Breast epithelium (tissue), 4 donors: ENCODE data around the gene KLF7. TPM values are rescaled to one million over a fixed set of nuclear protein-coding genes. Genes with fewer than 3 reads are reported as not detected.

Experiments
- DNase-seq, 2 donors: peaks; one replicate each; pipeline ENCODE4 v3.0.0-alpha.2; 2019; ENCODE audit warnings: low spot score in 2 of 2
- H3K27ac ChIP-seq, 2 donors: fragments of 200-600 bp; sonication (generic) in 1 of 2; one replicate each; pipeline ENCODE4 v1.5.1; 2016 to 2019; ENCODE audit warnings: mild to moderate bottlenecking in 1 of 2
- H3K27me3 ChIP-seq, 2 donors: fragments of 200-600 bp; sonication (generic) in 1 of 2; one replicate each; pipeline versions ENCODE4 v1.5.1 to v1.6.0; 2017 to 2019; ENCODE audit warnings: control low read depth in 1 of 2, mild to moderate bottlenecking in 1 of 2
- H3K36me3 ChIP-seq: fragments of 200-600 bp; one replicate; pipeline ENCODE4 v1.5.1; 2019
- H3K4me1 ChIP-seq, 2 donors: fragments of 200-600 bp; sonication (generic); one replicate each; pipeline ENCODE4 v1.5.1; 2016 to 2019; ENCODE audit warnings: control low read depth in 1 of 2
- H3K4me3 ChIP-seq, 3 donors: fragments of 200-600 bp; sonication (generic); 1 replicate in 2 of 3; 2 replicates in 1 of 3; pipeline ENCODE4 v1.5.1; 2016 to 2019; ENCODE audit warnings: mild to moderate bottlenecking in 3 of 3, moderate library complexity in 2 of 3
- H3K9me3 ChIP-seq, 2 donors: fragments of 200-600 bp; sonication (generic) in 1 of 2; one replicate each; pipeline ENCODE4 v1.5.1; 2016 to 2019; ENCODE audit warnings: control low read depth in 1 of 2
- POLR2A ChIP-seq: fragments of 450-650 bp; IDR thresholded peaks from one replicate; pipeline ENCODE4 v1.6.1; 2016; ENCODE audit warnings: antibody characterized with exemption, mild to moderate bottlenecking, moderate library complexity
- POLR2AphosphoS5 ChIP-seq, 3 donors: sonication (generic); formaldehyde crosslinking; IDR thresholded peaks; one replicate each; pipeline ENCODE4 v1.6.1; 2017; ENCODE audit warnings: antibody characterized with exemption in 3 of 3
- intact Hi-C: fragments of 100-400 bp; cut with DNase I; formaldehyde crosslinking; loops from one replicate; pipeline ENCODE4 v1.15.1; 2023; ENCODE audit warnings: low total_unique reads
- total RNA-seq, 3 donors: library from RNA; depleted of rRNA; stranded (reverse); fragments of >200 nt; gene quantifications; one replicate each; pipeline ENCODE4 v1.1.0, GENCODE V29; 2016
- TF ChIP-seq, protein P1 (sequence below), 3 donors: fragments of 450-650 bp; IDR thresholded peaks; one replicate each; pipeline ENCODE4 v1.5.1; 2016 to 2017; ENCODE audit warnings: antibody characterized with exemption in 3 of 3, mild to moderate bottlenecking in 3 of 3, moderate library complexity in 3 of 3

The KLF7 gene
- total RNA-seq, 3 donors from 2014 or later = 21.0 to 40.7 (median 37.3) TPM

DNA sequence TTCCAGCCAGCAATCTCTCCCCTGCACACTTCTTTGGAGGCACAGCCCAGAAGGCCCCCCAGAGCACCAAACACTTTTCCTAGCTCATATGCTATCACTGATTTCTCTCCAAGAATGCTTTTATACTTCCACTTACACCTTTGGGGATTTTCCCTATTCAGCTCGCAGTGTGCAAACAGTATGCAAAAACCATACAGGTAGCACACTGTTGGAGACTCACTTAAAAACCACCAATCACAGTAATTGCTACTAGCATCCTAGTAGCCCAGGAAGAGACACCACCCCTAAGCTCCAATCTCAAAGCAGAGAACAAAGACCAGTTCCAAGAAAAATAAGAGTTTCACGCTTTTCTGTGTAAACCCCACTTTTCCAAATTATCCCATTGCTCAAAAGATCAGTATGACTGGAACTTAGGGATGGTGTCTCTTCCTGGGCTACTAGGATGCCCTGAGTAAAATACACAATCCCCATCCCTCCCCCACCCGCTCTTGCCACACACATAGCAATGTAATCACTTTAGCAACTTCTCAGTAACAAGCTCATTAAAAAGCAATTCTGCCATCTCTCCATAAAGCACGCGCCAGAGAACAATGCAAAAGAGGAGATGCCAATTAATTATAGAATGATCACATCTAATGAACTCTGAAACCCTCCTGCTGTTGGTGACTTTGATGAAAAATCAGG, 43.0 kb downstream of the KLF7 start:
- H3K36me3 ChIP-seq = no peaks in the 10 kb centered on the region
- no peak overlapping the region for H3K4me3 ChIP-seq
- intact Hi-C loops = no loop called here
- H3K4me1 ChIP-seq = peaks cover 0 to 7% of the 10 kb centered on the region in 2 donors
- no peak for DNase-seq
- H3K27me3 ChIP-seq = no peaks in the 10 kb centered on the region
- no peak overlapping the region for H3K27ac ChIP-seq
- no peaks in the 10 kb centered on the region for H3K9me3 ChIP-seq
- TF ChIP-seq, protein P1, sequence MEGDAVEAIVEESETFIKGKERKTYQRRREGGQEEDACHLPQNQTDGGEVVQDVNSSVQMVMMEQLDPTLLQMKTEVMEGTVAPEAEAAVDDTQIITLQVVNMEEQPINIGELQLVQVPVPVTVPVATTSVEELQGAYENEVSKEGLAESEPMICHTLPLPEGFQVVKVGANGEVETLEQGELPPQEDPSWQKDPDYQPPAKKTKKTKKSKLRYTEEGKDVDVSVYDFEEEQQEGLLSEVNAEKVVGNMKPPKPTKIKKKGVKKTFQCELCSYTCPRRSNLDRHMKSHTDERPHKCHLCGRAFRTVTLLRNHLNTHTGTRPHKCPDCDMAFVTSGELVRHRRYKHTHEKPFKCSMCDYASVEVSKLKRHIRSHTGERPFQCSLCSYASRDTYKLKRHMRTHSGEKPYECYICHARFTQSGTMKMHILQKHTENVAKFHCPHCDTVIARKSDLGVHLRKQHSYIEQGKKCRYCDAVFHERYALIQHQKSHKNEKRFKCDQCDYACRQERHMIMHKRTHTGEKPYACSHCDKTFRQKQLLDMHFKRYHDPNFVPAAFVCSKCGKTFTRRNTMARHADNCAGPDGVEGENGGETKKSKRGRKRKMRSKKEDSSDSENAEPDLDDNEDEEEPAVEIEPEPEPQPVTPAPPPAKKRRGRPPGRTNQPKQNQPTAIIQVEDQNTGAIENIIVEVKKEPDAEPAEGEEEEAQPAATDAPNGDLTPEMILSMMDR (IDR thresholded peaks at IDR 0.05) = no peak
- TF ChIP-seq POLR2A = no peak
- no peak for TF ChIP-seq POLR2AphosphoS5 (IDR thresholded peaks at IDR 0.05)

DNA sequence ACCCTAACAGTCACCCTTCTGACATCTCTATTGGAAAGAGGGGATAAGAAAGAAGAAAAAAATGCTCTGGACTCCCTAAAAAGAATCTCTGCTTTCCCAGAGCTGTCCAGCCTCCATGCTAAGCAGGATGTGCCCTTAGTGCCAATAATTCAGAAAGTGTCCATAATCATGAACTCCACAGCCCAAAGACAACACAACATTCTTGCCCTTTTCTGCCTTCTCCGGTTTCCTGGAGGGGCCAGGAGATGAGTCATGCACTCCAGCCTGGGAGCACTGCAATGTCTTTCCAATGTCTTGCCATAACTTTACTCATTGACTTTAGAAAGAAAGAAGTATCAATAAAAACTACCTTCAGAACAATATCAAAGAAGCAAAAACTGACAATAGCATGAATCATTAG, 44.0 kb downstream of the KLF7 start:
- peaks cover 0 to 7% of the 10 kb centered on the region in 2 donors for H3K4me1 ChIP-seq
- intact Hi-C loops = no loop called here
- DNase-seq = no peak
- H3K9me3 ChIP-seq = no peaks in the 10 kb centered on the region
- no peaks in the 10 kb centered on the region for H3K27me3 ChIP-seq
- H3K4me3 ChIP-seq = no peak overlapping the region
- H3K36me3 ChIP-seq = no peaks in the 10 kb centered on the region
- H3K27ac ChIP-seq = no peak overlapping the region
- TF ChIP-seq POLR2AphosphoS5 (IDR thresholded peaks at IDR 0.05) (no peak), POLR2A (no peak)
- TF ChIP-seq, protein P1 (IDR thresholded peaks at IDR 0.05) = no peak

DNA sequence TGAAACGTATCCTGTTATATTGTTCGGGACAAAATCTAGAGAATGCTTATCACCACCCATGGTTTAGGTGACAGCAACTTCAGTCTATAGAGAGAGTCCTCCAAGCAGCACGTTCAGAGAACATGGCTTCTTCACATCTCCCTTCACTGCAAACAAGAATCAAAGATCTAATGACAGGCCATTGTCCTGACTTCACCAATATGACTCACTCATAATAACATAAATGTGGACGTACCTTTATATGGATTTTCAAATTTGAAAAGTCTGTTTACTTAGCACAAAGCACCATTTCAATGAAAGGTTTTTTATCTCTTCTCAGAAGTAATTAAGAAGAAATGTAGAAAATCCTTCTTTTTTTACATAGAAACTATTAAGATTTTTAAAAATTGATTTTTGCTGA, 46.7 kb downstream of the KLF7 start:
- Histone ChIP-seq H3K4me3 (no peak overlapping the region), H3K27ac (no peak overlapping the region), H3K9me3 (no peaks in the 10 kb centered on the region), H3K36me3 (no peaks in the 10 kb centered on the region), H3K4me1 (peaks cover 0 to 7% of the 10 kb centered on the region in 2 donors), H3K27me3 (no peaks in the 10 kb centered on the region)
- DNase-seq = no peak
- TF ChIP-seq, protein P1 (IDR thresholded peaks at IDR 0.05) = no peak
- TF ChIP-seq POLR2A = no peak
- no peak for TF ChIP-seq POLR2AphosphoS5 (IDR thresholded peaks at IDR 0.05)
- intact Hi-C loops = no loop called here

DNA sequence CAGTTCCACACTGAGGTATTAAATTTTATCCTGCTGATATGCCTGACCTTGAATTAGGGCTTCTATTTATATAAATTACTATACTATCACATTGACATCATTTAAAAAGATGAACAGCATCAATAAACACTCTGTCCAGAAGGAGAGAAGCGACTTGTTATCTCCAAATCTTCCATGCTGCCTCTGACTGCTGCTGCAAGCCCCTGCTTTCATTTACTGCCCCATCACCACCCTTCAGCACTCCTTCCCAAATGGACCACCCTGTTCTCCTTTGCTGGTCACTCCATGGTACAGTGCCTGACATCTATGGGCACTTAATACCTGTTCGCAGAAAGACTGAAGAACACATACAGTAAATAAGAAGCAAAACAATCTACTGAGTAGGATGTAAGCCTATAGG, 48.1 kb downstream of the KLF7 start:
- Histone ChIP-seq H3K4me1 (peaks cover 0 to 7% of the 10 kb centered on the region in 2 donors), H3K27me3 (no peaks in the 10 kb centered on the region), H3K4me3 (no peak overlapping the region), H3K9me3 (no peaks in the 10 kb centered on the region), H3K27ac (no peak overlapping the region), H3K36me3 (no peaks in the 10 kb centered on the region)
- intact Hi-C loops = no loop called here
- no peak for DNase-seq
- TF ChIP-seq, protein P1 (IDR thresholded peaks at IDR 0.05) = no peak
- no peak for TF ChIP-seq POLR2AphosphoS5 (IDR thresholded peaks at IDR 0.05)
- no peak for TF ChIP-seq POLR2A

DNA sequence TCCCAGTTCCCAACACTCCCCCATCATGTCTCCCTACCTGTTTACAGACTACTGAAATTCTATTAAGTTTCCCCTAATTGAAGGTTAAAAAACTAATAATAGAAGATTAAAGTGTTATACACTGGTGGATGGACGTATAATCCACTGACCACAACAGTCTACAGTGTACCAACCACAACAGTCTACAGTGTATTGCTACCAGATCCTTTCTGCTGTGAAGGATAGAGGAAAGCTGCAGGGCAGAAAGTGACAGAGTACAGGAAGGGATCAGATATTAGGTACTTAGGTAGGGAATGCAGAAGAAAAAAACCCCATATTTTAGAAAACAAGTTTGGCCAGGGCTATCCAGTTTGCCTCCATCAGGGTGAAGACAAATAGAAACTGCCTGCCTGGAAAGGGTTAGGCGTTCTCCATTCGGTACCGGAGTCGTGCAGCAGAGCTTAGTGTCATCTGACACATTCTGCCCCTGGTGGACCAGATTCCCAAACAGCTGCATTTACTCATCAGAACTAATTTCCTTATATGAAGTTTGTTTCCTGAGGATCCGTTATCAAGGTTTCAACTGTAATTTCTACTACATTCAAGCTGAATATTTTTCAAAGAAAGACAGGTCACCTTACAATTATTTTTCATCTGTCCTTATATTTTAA, 49.9 kb downstream of the KLF7 start:
- H3K27me3 ChIP-seq = no peaks in the 10 kb centered on the region
- no peak overlapping the region for H3K4me3 ChIP-seq
- TF ChIP-seq POLR2AphosphoS5 (IDR thresholded peaks at IDR 0.05) = no peak
- TF ChIP-seq POLR2A = no peak
- TF ChIP-seq, protein P1 (IDR thresholded peaks at IDR 0.05) = no peak
- H3K9me3 ChIP-seq = no peaks in the 10 kb centered on the region
- no peaks in the 10 kb centered on the region for H3K36me3 ChIP-seq
- intact Hi-C loops = no loop called here
- H3K27ac ChIP-seq = no peak overlapping the region
- no peak for DNase-seq
- H3K4me1 ChIP-seq = no peaks in the 10 kb centered on the region
